ENCODE results near the gene UNK.

DNA sequence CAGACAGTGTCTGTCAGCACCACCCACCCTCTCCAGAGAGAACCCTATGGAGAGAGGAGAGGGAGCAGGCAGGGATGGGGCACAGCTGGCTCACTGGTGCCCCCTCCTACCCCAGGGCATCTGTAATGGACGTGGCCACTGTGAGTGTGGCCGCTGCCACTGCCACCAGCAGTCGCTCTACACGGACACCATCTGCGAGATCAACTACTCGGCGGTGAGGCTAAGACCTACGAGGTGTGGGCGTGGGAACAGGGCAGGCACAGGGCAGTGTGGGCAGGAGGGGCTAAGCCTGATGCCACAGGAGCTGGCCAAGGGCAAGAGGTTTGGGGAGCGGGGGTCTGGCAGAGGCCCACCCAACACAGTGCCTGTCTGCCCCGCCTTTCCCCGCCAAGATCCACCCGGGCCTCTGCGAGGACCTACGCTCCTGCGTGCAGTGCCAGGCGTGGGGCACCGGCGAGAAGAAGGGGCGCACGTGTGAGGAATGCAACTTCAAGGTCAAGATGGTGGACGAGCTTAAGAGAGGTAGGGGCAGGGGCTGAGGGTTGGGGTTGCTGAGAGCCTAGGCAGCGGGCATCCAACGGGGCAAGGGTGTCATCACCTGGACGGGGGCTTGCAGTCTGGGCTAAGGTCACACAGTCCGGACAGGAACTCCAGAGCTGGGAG, 48.3 kb upstream of the UNK start:
- TF ChIP-seq CTCF (IDR thresholded peaks at IDR 0.05): no peak
- no peak for TF ChIP-seq POLR2A (IDR thresholded peaks at IDR 0.05)
